PC-3 (cell line): ENCODE measurements around the gene PTPN21.

Source experiments
- EZH2 ChIP-seq: fragments of 300-600 bp; sonication (generic); IDR thresholded peaks from one replicate; pipeline ENCODE4 v1.6.1; 2017; ENCODE audit warnings: antibody characterized with exemption, mild to moderate bottlenecking, low read length; ENCODE audit not compliant: unreplicated experiment
- EZH2phosphoT487 ChIP-seq: fragments of 300-600 bp; sonication (generic); IDR thresholded peaks from 2 replicates; pipeline ENCODE4 v1.6.1; 2018; ENCODE audit warnings: mild to moderate bottlenecking, antibody characterized with exemption, low read length, borderline replicate concordance
- TF ChIP-seq, protein P1 (sequence below): fragments of 300-600 bp; sonication (generic); conservative IDR thresholded peaks from 2 replicates; pipeline ENCODE4 v1.5.1; 2017; ENCODE audit warnings: antibody characterized with exemption, low read depth, mild to moderate bottlenecking, low read length

DNA sequence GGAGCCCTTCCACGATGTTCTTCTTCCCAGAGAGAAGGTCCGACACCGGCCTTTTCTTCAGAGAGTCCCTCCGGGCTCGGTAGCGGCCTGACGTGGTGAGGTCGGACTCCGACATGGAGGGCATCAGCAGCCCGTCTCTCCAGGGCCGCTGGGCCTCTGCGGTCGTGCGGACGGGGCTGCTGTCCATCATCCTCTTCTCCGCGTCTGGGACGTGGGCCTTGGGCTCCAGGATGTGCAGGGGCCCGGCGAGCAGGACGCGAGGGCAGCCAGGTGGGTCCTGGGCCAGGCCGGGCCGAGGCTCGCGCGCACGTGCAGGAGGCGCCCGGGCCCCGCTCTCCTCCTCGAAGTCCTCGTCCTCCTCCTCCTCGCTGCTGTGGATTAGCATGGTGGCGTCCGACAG, 75.9 kb downstream of the PTPN21 start:
- TF ChIP-seq, protein P1, sequence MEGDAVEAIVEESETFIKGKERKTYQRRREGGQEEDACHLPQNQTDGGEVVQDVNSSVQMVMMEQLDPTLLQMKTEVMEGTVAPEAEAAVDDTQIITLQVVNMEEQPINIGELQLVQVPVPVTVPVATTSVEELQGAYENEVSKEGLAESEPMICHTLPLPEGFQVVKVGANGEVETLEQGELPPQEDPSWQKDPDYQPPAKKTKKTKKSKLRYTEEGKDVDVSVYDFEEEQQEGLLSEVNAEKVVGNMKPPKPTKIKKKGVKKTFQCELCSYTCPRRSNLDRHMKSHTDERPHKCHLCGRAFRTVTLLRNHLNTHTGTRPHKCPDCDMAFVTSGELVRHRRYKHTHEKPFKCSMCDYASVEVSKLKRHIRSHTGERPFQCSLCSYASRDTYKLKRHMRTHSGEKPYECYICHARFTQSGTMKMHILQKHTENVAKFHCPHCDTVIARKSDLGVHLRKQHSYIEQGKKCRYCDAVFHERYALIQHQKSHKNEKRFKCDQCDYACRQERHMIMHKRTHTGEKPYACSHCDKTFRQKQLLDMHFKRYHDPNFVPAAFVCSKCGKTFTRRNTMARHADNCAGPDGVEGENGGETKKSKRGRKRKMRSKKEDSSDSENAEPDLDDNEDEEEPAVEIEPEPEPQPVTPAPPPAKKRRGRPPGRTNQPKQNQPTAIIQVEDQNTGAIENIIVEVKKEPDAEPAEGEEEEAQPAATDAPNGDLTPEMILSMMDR = no peak
- TF ChIP-seq EZH2 (no peak), EZH2phosphoT487 (no peak)
